A673 (cell line): ENCODE results near the gene RNFT2.

Experiments
- EZH2 ChIP-seq: fragments of 200-600 bp; sonication (generic); IDR thresholded peaks from 2 replicates; pipeline ENCODE4 v1.6.1; 2017; ENCODE audit warnings: borderline replicate concordance, low read depth, mild to moderate bottlenecking, mixed read lengths, antibody characterized with exemption, low read length; ENCODE audit not compliant: poor library complexity, severe bottlenecking
- TF ChIP-seq, protein P1 (sequence below): fragments of 300-800, 200-600 bp; sonication (generic); conservative IDR thresholded peaks from 2 replicates; pipeline ENCODE4 v1.5.1; 2017; ENCODE audit warnings: low read depth, mild to moderate bottlenecking, antibody characterized with exemption, low read length, moderate library complexity, mixed read lengths

DNA sequence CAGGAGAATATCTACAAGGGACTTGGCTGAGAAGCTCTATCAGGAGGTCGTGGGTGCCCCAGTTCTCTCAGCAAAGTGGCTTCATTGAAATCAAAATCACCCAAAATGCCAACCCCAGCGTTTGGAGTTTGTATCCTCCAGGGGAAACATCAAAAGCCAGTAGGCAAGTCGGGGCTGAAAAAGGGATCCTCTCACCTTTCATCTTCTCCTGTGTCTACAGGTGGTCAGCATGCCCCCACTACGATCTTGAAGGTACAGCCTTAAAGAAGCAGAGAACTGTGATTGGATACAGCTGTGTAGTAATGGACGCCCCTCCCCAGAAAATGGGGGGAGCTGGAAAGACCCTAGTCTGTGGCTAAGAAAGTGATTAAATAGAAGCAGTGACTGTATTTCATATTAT lies 121.0 kb downstream of the RNFT2 start:
- TF ChIP-seq, protein P1, sequence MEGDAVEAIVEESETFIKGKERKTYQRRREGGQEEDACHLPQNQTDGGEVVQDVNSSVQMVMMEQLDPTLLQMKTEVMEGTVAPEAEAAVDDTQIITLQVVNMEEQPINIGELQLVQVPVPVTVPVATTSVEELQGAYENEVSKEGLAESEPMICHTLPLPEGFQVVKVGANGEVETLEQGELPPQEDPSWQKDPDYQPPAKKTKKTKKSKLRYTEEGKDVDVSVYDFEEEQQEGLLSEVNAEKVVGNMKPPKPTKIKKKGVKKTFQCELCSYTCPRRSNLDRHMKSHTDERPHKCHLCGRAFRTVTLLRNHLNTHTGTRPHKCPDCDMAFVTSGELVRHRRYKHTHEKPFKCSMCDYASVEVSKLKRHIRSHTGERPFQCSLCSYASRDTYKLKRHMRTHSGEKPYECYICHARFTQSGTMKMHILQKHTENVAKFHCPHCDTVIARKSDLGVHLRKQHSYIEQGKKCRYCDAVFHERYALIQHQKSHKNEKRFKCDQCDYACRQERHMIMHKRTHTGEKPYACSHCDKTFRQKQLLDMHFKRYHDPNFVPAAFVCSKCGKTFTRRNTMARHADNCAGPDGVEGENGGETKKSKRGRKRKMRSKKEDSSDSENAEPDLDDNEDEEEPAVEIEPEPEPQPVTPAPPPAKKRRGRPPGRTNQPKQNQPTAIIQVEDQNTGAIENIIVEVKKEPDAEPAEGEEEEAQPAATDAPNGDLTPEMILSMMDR, result no peak
- no peak for TF ChIP-seq EZH2
